Mammary epithelial cell (primary cell): ENCODE measurements around the gene TMCC1.

Source experiments
- CTCF ChIP-seq, 2 donors: IDR thresholded peaks in 1 of 2; conservative IDR thresholded peaks in 1 of 2; 2 replicates each; pipeline ENCODE4 v1.5.1; 2011 to 2012; ENCODE audit warnings: inconsistent platforms in 2 of 2, low read length in 2 of 2, mild to moderate bottlenecking in 2 of 2, control low read depth in 1 of 2, low read depth in 1 of 2; ENCODE audit not compliant: insufficient read depth in 1 of 2; ENCODE audit errors: extremely low read depth in 1 of 2
- EZH2 ChIP-seq: IDR thresholded peaks from 2 replicates; pipeline ENCODE4 v1.6.1; 2012; ENCODE audit warnings: low read length, inconsistent platforms, borderline replicate concordance

- TF ChIP-seq CTCF (conservative IDR thresholded peaks at IDR 0.05 in 1 of 2, IDR thresholded peaks at IDR 0.05 in 1 of 2; ENCODE audit: extremely low read depth in 1 of 2, insufficient read depth in 1 of 2, low read depth in 1 of 2, low read length in 2 of 2) (no peak), EZH2 (no peak)
Measured at GRCh38 chr3:129929383-129929782, 35.9 kb upstream of the TMCC1 start.
